HepG2 (cell line): Measurements from ENCODE around the gene MYL6.

Experiments used
- TF ChIP-seq, protein P1 (sequence below): sonication (generic); formaldehyde crosslinking; IDR thresholded peaks from 2 replicates; pipeline ENCODE4 v1.5.1; 2020; ENCODE audit warnings: mild to moderate bottlenecking, missing genetic modification reagents, borderline replicate concordance
- TF ChIP-seq, protein P2 (sequence below): sonication (generic); formaldehyde crosslinking; IDR thresholded peaks from 2 replicates; pipeline ENCODE4 v1.5.0; 2020; ENCODE audit warnings: mild to moderate bottlenecking, missing genetic modification reagents, moderate library complexity
- TF ChIP-seq, protein P3 (sequence below), 2 experiments: IDR thresholded peaks; 2 replicates each; pipeline ENCODE4 v1.6.1; 2011 to 2012; ENCODE audit warnings: low read length in 2 of 2, borderline replicate concordance in 1 of 2, low read depth in 1 of 2, mild to moderate bottlenecking in 1 of 2, moderate library complexity in 1 of 2
- TF ChIP-seq, protein P4 (sequence below): IDR thresholded peaks from 2 replicates; pipeline ENCODE4 v1.6.1; 2016; ENCODE audit warnings: missing compliant biosample characterization, missing genetic modification reagents, borderline replicate concordance

DNA sequence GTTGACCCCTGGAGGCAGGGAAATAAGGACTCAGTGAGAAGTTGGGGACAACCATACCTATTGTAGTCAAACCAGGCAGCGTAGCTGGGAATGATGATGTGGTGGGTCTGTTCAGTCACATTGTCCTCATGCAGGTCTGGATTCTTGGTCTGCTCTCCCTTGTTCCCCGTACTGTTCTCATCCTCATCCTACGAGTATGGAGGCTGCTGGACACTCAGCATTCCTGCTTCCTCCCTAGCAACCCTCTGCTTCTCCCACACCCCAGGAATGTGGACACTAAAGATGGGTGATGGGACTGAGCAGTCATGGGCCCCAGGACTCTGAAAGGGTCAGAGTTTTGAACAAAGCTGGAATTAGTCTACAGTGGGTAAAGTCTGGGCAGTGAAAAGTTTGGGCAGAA is 20.2 kb downstream of the MYL6 start:
- TF ChIP-seq, protein P1, sequence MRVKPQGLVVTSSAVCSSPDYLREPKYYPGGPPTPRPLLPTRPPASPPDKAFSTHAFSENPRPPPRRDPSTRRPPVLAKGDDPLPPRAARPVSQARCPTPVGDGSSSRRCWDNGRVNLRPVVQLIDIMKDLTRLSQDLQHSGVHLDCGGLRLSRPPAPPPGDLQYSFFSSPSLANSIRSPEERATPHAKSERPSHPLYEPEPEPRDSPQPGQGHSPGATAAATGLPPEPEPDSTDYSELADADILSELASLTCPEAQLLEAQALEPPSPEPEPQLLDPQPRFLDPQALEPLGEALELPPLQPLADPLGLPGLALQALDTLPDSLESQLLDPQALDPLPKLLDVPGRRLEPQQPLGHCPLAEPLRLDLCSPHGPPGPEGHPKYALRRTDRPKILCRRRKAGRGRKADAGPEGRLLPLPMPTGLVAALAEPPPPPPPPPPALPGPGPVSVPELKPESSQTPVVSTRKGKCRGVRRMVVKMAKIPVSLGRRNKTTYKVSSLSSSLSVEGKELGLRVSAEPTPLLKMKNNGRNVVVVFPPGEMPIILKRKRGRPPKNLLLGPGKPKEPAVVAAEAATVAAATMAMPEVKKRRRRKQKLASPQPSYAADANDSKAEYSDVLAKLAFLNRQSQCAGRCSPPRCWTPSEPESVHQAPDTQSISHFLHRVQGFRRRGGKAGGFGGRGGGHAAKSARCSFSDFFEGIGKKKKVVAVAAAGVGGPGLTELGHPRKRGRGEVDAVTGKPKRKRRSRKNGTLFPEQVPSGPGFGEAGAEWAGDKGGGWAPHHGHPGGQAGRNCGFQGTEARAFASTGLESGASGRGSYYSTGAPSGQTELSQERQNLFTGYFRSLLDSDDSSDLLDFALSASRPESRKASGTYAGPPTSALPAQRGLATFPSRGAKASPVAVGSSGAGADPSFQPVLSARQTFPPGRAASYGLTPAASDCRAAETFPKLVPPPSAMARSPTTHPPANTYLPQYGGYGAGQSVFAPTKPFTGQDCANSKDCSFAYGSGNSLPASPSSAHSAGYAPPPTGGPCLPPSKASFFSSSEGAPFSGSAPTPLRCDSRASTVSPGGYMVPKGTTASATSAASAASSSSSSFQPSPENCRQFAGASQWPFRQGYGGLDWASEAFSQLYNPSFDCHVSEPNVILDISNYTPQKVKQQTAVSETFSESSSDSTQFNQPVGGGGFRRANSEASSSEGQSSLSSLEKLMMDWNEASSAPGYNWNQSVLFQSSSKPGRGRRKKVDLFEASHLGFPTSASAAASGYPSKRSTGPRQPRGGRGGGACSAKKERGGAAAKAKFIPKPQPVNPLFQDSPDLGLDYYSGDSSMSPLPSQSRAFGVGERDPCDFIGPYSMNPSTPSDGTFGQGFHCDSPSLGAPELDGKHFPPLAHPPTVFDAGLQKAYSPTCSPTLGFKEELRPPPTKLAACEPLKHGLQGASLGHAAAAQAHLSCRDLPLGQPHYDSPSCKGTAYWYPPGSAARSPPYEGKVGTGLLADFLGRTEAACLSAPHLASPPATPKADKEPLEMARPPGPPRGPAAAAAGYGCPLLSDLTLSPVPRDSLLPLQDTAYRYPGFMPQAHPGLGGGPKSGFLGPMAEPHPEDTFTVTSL (CRISPR knock-in tag), result no peak
- TF ChIP-seq, protein P2, sequence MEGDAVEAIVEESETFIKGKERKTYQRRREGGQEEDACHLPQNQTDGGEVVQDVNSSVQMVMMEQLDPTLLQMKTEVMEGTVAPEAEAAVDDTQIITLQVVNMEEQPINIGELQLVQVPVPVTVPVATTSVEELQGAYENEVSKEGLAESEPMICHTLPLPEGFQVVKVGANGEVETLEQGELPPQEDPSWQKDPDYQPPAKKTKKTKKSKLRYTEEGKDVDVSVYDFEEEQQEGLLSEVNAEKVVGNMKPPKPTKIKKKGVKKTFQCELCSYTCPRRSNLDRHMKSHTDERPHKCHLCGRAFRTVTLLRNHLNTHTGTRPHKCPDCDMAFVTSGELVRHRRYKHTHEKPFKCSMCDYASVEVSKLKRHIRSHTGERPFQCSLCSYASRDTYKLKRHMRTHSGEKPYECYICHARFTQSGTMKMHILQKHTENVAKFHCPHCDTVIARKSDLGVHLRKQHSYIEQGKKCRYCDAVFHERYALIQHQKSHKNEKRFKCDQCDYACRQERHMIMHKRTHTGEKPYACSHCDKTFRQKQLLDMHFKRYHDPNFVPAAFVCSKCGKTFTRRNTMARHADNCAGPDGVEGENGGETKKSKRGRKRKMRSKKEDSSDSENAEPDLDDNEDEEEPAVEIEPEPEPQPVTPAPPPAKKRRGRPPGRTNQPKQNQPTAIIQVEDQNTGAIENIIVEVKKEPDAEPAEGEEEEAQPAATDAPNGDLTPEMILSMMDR (CRISPR knock-in tag), result no peak
- TF ChIP-seq, protein P3, sequence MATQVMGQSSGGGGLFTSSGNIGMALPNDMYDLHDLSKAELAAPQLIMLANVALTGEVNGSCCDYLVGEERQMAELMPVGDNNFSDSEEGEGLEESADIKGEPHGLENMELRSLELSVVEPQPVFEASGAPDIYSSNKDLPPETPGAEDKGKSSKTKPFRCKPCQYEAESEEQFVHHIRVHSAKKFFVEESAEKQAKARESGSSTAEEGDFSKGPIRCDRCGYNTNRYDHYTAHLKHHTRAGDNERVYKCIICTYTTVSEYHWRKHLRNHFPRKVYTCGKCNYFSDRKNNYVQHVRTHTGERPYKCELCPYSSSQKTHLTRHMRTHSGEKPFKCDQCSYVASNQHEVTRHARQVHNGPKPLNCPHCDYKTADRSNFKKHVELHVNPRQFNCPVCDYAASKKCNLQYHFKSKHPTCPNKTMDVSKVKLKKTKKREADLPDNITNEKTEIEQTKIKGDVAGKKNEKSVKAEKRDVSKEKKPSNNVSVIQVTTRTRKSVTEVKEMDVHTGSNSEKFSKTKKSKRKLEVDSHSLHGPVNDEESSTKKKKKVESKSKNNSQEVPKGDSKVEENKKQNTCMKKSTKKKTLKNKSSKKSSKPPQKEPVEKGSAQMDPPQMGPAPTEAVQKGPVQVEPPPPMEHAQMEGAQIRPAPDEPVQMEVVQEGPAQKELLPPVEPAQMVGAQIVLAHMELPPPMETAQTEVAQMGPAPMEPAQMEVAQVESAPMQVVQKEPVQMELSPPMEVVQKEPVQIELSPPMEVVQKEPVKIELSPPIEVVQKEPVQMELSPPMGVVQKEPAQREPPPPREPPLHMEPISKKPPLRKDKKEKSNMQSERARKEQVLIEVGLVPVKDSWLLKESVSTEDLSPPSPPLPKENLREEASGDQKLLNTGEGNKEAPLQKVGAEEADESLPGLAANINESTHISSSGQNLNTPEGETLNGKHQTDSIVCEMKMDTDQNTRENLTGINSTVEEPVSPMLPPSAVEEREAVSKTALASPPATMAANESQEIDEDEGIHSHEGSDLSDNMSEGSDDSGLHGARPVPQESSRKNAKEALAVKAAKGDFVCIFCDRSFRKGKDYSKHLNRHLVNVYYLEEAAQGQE (IDR thresholded peaks at IDR 0.05; ENCODE audit: borderline replicate concordance in 1 of 2, low read depth in 1 of 2, low read length in 2 of 2), result no peak
- TF ChIP-seq, protein P4, sequence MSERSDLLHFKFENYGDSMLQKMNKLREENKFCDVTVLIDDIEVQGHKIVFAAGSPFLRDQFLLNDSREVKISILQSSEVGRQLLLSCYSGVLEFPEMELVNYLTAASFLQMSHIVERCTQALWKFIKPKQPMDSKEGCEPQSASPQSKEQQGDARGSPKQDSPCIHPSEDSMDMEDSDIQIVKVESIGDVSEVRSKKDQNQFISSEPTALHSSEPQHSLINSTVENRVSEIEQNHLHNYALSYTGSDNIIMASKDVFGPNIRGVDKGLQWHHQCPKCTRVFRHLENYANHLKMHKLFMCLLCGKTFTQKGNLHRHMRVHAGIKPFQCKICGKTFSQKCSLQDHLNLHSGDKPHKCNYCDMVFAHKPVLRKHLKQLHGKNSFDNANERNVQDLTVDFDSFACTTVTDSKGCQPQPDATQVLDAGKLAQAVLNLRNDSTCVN, result no peak
